Measurements from ENCODE around the gene COQ4. TPM values are rescaled to one million over a fixed set of nuclear protein-coding genes. Genes with fewer than 3 reads are reported as not detected.

The COQ4 gene
- total and polyA plus RNA-seq, 5 donors from 2014 or later: 30.4 to 41.3 (median 32.8) TPM

- Mint-ChIP-seq H3K36me3 (peaks cover 7% of the 10 kb centered on the region), H3K27me3 (no peaks in the 10 kb centered on the region)
Observed at GRCh38 chr9:128372784-128373183, 50.1 kb downstream of the COQ4 start.

GRCh38 chr9:128374221-128374675 lies 51.6 kb downstream of the COQ4 start:
- no peaks in the 10 kb centered on the region for H3K9me3 ChIP-seq (ENCODE audit: control insufficient read depth in 2 of 2, low read length in 2 of 2)
- H3K36me3 Mint-ChIP-seq: peaks cover 12% of the 10 kb centered on the region
- DNase-seq (no peak), ATAC-seq (ENCODE audit: low read depth in 2 of 2) (no peak)
- peak overlapping the region in 1 of 3 donors; percentile 46 for H3K27ac Mint-ChIP-seq
- no peaks in the 10 kb centered on the region for H3K9me3 Mint-ChIP-seq
- no peaks in the 10 kb centered on the region for H3K27me3 Mint-ChIP-seq
- no peak overlapping the region for H3K4me3 Mint-ChIP-seq
- peaks cover 21% of the 10 kb centered on the region for H3K4me1 ChIP-seq (ENCODE audit: control insufficient read depth, insufficient read depth, low read length, poor library complexity, severe bottlenecking)
- H3K27me3 ChIP-seq (ENCODE audit: control insufficient read depth, insufficient read depth, low read length): no peaks in the 10 kb centered on the region
- no peak overlapping the region for H3K27ac ChIP-seq (ENCODE audit: insufficient read depth, low read length, poor library complexity, severe bottlenecking)
- peaks cover 22% of the 10 kb centered on the region for H3K36me3 ChIP-seq (ENCODE audit: control insufficient read depth, insufficient read depth, low read length)
- H3K4me3 ChIP-seq (ENCODE audit: low read depth, low read length): no peak overlapping the region
- H3K4me1 Mint-ChIP-seq: peaks cover 0 to 48% (median 28%) of the 10 kb centered on the region in 4 donors

More at GRCh38 chr9:128372784-128373183, 50.1 kb downstream of the COQ4 start:
- DNase-seq (no peak), ATAC-seq (ENCODE audit: low read depth in 2 of 2) (no peak)
- Histone ChIP-seq H3K36me3 (ENCODE audit: control insufficient read depth, insufficient read depth, low read length) (peaks cover 12% of the 10 kb centered on the region), H3K27me3 (ENCODE audit: control insufficient read depth, insufficient read depth, low read length) (no peaks in the 10 kb centered on the region), H3K4me3 (ENCODE audit: low read depth, low read length) (no peak overlapping the region), H3K27ac (ENCODE audit: insufficient read depth, low read length, poor library complexity, severe bottlenecking) (no peak overlapping the region), H3K9me3 (ENCODE audit: control insufficient read depth in 2 of 2, low read length in 2 of 2) (no peaks in the 10 kb centered on the region), H3K4me1 (ENCODE audit: control insufficient read depth, insufficient read depth, low read length, poor library complexity, severe bottlenecking) (peaks cover 21% of the 10 kb centered on the region)
- H3K9me3 Mint-ChIP-seq: no peaks in the 10 kb centered on the region
- peak overlapping the region in 1 of 3 donors; percentile 98 for H3K27ac Mint-ChIP-seq
- H3K4me3 Mint-ChIP-seq: peak overlapping the region; percentile 94 to 100 (median 97)
- peaks cover 0 to 48% (median 28%) of the 10 kb centered on the region in 4 donors for H3K4me1 Mint-ChIP-seq

GRCh38 chr9:128375865-128376264 lies 53.2 kb downstream of the COQ4 start:
- Mint-ChIP-seq H3K4me1 (peaks cover 0 to 44% (median 22%) of the 10 kb centered on the region in 4 donors), H3K27me3 (no peaks in the 10 kb centered on the region), H3K27ac (no peak overlapping the region), H3K9me3 (no peaks in the 10 kb centered on the region), H3K4me3 (no peak overlapping the region), H3K36me3 (peaks cover 16% of the 10 kb centered on the region)
- Histone ChIP-seq H3K27ac (ENCODE audit: insufficient read depth, low read length, poor library complexity, severe bottlenecking) (no peak overlapping the region), H3K27me3 (ENCODE audit: control insufficient read depth, insufficient read depth, low read length) (no peaks in the 10 kb centered on the region), H3K36me3 (ENCODE audit: control insufficient read depth, insufficient read depth, low read length) (peaks cover 27% of the 10 kb centered on the region), H3K4me1 (ENCODE audit: control insufficient read depth, insufficient read depth, low read length, poor library complexity, severe bottlenecking) (peaks cover 14% of the 10 kb centered on the region), H3K4me3 (ENCODE audit: low read depth, low read length) (no peak overlapping the region), H3K9me3 (ENCODE audit: control insufficient read depth in 2 of 2, low read length in 2 of 2) (no peaks in the 10 kb centered on the region)
- DNase-seq (no peak), ATAC-seq (ENCODE audit: low read depth in 2 of 2) (no peak)

- Mint-ChIP-seq H3K27me3 (no peaks in the 10 kb centered on the region), H3K4me1 (peaks cover 0 to 5% (median 1%) of the 10 kb centered on the region in 4 donors), H3K4me3 (no peak overlapping the region), H3K27ac (no peak overlapping the region), H3K36me3 (peaks cover 24% of the 10 kb centered on the region), H3K9me3 (no peaks in the 10 kb centered on the region)
- H3K27ac ChIP-seq (ENCODE audit: insufficient read depth, low read length, poor library complexity, severe bottlenecking): no peak overlapping the region
- peaks cover 64% of the 10 kb centered on the region for H3K36me3 ChIP-seq (ENCODE audit: control insufficient read depth, insufficient read depth, low read length)
- no peaks in the 10 kb centered on the region for H3K4me1 ChIP-seq (ENCODE audit: control insufficient read depth, insufficient read depth, low read length, poor library complexity, severe bottlenecking)
- H3K4me3 ChIP-seq (ENCODE audit: low read depth, low read length): no peak overlapping the region
- H3K9me3 ChIP-seq (ENCODE audit: control insufficient read depth in 2 of 2, low read length in 2 of 2): no peaks in the 10 kb centered on the region
- ATAC-seq (ENCODE audit: low read depth in 2 of 2): no peak
- no peaks in the 10 kb centered on the region for H3K27me3 ChIP-seq (ENCODE audit: control insufficient read depth, insufficient read depth, low read length)
- DNase-seq: no peak
Observed at GRCh38 chr9:128382261-128382660, 59.6 kb downstream of the COQ4 start.

- Mint-ChIP-seq H3K27ac (no peak overlapping the region), H3K9me3 (peaks cover 0 to 1% (median 0%) of the 10 kb centered on the region in 7 donors), H3K36me3 (peaks cover 32% of the 10 kb centered on the region), H3K27me3 (no peaks in the 10 kb centered on the region), H3K4me1 (peaks cover 0 to 5% (median 1%) of the 10 kb centered on the region in 4 donors), H3K4me3 (no peak overlapping the region)
- ATAC-seq (ENCODE audit: low read depth in 2 of 2): no peak
- H3K4me1 ChIP-seq (ENCODE audit: control insufficient read depth, insufficient read depth, low read length, poor library complexity, severe bottlenecking): no peaks in the 10 kb centered on the region
- no peak for DNase-seq
- H3K27ac ChIP-seq (ENCODE audit: insufficient read depth, low read length, poor library complexity, severe bottlenecking): no peak overlapping the region
- no peak overlapping the region for H3K4me3 ChIP-seq (ENCODE audit: low read depth, low read length)
- H3K9me3 ChIP-seq (ENCODE audit: control insufficient read depth in 2 of 2, low read length in 2 of 2): no peaks in the 10 kb centered on the region
- no peaks in the 10 kb centered on the region for H3K27me3 ChIP-seq (ENCODE audit: control insufficient read depth, insufficient read depth, low read length)
- peaks cover 69% of the 10 kb centered on the region for H3K36me3 ChIP-seq (ENCODE audit: control insufficient read depth, insufficient read depth, low read length)
Observed at GRCh38 chr9:128383007-128383753, 60.5 kb downstream of the COQ4 start.

Other genes with a start within 250 kb of the COQ4 start
- 48.6 TPM for gene PTGES2, start 195.1 kb upstream of the COQ4 start, total RNA-seq
- gene PTGES2, start 195.1 kb upstream of the COQ4 start, polyA plus RNA-seq: 10 to 100 TPM; 33.8 to 39.1 (median 37.6) TPM
- gene LCN2, start 173.4 kb upstream of the COQ4 start, total RNA-seq: 0.94 TPM
- gene LCN2, start 173.4 kb upstream of the COQ4 start, polyA plus RNA-seq: not detected
- gene BBLN, start 162.6 kb upstream of the COQ4 start, total RNA-seq: 70.9 TPM
- 100 to 1,000 TPM; 111 to 176 (median 128) TPM for gene BBLN, start 162.6 kb upstream of the COQ4 start, polyA plus RNA-seq
- gene CIZ1, start 131.3 kb upstream of the COQ4 start, total RNA-seq: 128 TPM
- gene CIZ1, start 131.3 kb upstream of the COQ4 start, polyA plus RNA-seq: 1 to 10 TPM; 7.2 to 9.3 (median 8.0) TPM
- 1.5 TPM for gene DNM1, start 119.5 kb upstream of the COQ4 start, total RNA-seq
- gene DNM1, start 119.5 kb upstream of the COQ4 start, polyA plus RNA-seq: not detected
- gene GOLGA2, start 46.8 kb upstream of the COQ4 start, total RNA-seq: 55.8 TPM
- 1 to 10 TPM; 3.7 to 5.0 (median 4.1) TPM for gene GOLGA2, start 46.8 kb upstream of the COQ4 start, polyA plus RNA-seq
- gene SWI5, start 46.6 kb upstream of the COQ4 start, total RNA-seq: 10.6 TPM
- 10 to 100 TPM; 19.8 to 27.1 (median 22.5) TPM for gene SWI5, start 46.6 kb upstream of the COQ4 start, polyA plus RNA-seq
- 8.2 TPM for gene TRUB2, start 392 bp upstream of the COQ4 start, total RNA-seq
- 10 to 100 TPM; 21.7 to 26.8 (median 24.3) TPM for gene TRUB2, start 392 bp upstream of the COQ4 start, polyA plus RNA-seq
- gene SLC27A4, start 17.7 kb downstream of the COQ4 start, total RNA-seq: 8.6 TPM
- gene SLC27A4, start 17.7 kb downstream of the COQ4 start, polyA plus RNA-seq: 1 to 10 TPM; 5.5 to 8.7 (median 6.4) TPM
- gene URM1, start 48.5 kb downstream of the COQ4 start, total RNA-seq: 46.2 TPM
- 10 to 100 TPM; 47.4 to 60.7 (median 53.2) TPM for gene URM1, start 48.5 kb downstream of the COQ4 start, polyA plus RNA-seq
- 0.12 TPM for gene CERCAM, start 98.0 kb downstream of the COQ4 start, total RNA-seq
- gene CERCAM, start 98.0 kb downstream of the COQ4 start, polyA plus RNA-seq: not detected
- 31.9 TPM for gene ODF2, start 133.2 kb downstream of the COQ4 start, total RNA-seq
- gene ODF2, start 133.2 kb downstream of the COQ4 start, polyA plus RNA-seq: 10 to 100 TPM; 12.9 to 19.8 (median 13.8) TPM
- 16.7 TPM for gene GLE1, start 181.9 kb downstream of the COQ4 start, total RNA-seq
- 10 to 100 TPM; 24.9 to 34.1 (median 31.5) TPM for gene GLE1, start 181.9 kb downstream of the COQ4 start, polyA plus RNA-seq
- gene SPTAN1, start 229.7 kb downstream of the COQ4 start, total RNA-seq: 769 TPM
- 10 to 100 TPM; 79.8 to 86.2 (median 83.2) TPM for gene SPTAN1, start 229.7 kb downstream of the COQ4 start, polyA plus RNA-seq